ENCODE data around the gene RASA3. TPM values are rescaled to one million over a fixed set of nuclear protein-coding genes. Genes with fewer than 3 reads are reported as not detected.
A peak's percentile ranks its signal among the peaks of the same experiment; 100 is the strongest.

Gene RASA3
- total RNA-seq, 1 experiment from 2014 or later = 9.1 TPM

DNA sequence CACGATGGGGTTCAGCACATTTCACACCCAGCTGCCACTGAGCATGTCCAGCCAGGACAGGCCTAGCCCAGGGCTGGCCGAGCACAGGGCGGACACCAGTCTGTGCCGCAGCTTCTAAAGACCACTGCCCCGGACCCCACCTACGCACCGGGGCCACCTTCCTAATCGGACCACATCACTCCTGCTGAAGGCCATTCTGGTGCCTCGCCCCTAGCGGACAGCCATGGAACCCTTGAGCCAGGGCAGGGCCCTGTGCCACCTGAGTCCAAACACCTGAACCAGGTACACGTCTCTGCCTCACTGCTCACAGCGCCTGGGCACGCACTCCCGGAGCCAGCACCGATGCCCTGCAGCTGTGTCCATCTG, 150.1 kb downstream of the RASA3 start:
- CTCF ChIA-PET = interaction anchor here (1.2 to 2.2 kb wide), 2 partner anchors 13 to 205 kb away, joined by 3 to 6 read pairs; no protein-coding TSS in a partner anchor
- TF ChIP-seq, protein P1, sequence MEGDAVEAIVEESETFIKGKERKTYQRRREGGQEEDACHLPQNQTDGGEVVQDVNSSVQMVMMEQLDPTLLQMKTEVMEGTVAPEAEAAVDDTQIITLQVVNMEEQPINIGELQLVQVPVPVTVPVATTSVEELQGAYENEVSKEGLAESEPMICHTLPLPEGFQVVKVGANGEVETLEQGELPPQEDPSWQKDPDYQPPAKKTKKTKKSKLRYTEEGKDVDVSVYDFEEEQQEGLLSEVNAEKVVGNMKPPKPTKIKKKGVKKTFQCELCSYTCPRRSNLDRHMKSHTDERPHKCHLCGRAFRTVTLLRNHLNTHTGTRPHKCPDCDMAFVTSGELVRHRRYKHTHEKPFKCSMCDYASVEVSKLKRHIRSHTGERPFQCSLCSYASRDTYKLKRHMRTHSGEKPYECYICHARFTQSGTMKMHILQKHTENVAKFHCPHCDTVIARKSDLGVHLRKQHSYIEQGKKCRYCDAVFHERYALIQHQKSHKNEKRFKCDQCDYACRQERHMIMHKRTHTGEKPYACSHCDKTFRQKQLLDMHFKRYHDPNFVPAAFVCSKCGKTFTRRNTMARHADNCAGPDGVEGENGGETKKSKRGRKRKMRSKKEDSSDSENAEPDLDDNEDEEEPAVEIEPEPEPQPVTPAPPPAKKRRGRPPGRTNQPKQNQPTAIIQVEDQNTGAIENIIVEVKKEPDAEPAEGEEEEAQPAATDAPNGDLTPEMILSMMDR (IDR thresholded peaks at IDR 0.05; ENCODE audit: unreplicated experiment) = no peak
- intact Hi-C loops (cut with micrococcal nuclease) = no loop called here
- no peak for DNase-seq (ENCODE audit: unreplicated experiment)
- Mint-ChIP-seq H3K36me3 (ENCODE audit: insufficient read depth, unreplicated experiment) (peaks cover 8% of the 10 kb centered on the region), H3K4me1 (ENCODE audit: insufficient read depth, unreplicated experiment) (peaks cover 23% of the 10 kb centered on the region), H3K4me3 (ENCODE audit: unreplicated experiment) (no peak overlapping the region), H3K27me3 (ENCODE audit: insufficient read depth, unreplicated experiment) (no peaks in the 10 kb centered on the region), H3K9me3 (ENCODE audit: unreplicated experiment) (no peaks in the 10 kb centered on the region), H3K27ac (ENCODE audit: low read depth, unreplicated experiment) (no peak overlapping the region)
- BruUV-seq (replicated peaks) = no TSS peak
- POLR2A ChIA-PET = interaction anchor here (0.7 to 2.5 kb wide), 7 partner anchors 11 to 295 kb away, joined by 3 to 33 read pairs (median 8); partner anchors contain the start of gene CDC16

DNA sequence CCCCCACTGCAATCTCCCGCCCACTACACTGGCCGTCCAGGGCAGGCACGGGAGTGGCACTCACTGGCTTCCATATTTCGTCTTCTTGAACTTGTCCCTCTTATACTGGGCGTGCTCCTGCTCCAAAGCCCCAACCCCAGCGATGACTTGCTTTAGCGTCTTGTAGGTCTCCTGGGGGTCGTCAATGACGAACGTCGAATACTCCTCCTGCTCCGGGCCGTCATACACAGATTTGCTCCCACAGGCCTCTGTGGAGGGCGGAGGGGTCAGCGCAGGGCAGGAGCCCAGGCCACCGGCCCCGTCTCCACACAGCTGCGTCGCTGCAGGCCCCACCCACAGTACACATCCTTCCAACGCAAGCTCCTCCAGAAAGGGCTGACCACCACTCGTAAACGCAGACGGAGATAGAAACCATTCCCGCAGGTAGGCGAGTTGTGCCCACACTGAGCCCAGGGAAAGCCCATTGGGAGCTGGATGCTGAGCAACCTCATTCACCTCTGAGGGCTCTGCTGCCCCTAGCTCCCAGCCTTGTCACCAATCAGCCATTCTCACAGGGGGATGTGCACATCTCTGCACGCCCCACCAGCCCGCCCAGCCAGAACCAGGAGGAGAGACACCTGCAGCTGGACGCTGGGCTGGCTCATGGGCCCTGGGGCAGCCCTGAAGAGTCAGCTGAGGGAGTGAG, 150.7 kb downstream of the RASA3 start:
- Mint-ChIP-seq H3K27me3 (ENCODE audit: insufficient read depth, unreplicated experiment) (no peaks in the 10 kb centered on the region), H3K27ac (ENCODE audit: low read depth, unreplicated experiment) (no peak overlapping the region), H3K4me1 (ENCODE audit: insufficient read depth, unreplicated experiment) (peaks cover 28% of the 10 kb centered on the region), H3K36me3 (ENCODE audit: insufficient read depth, unreplicated experiment) (peaks cover 13% of the 10 kb centered on the region), H3K4me3 (ENCODE audit: unreplicated experiment) (no peak overlapping the region), H3K9me3 (ENCODE audit: unreplicated experiment) (no peaks in the 10 kb centered on the region)
- intact Hi-C loops (cut with micrococcal nuclease) = no loop called here
- TF ChIP-seq, protein P1 (IDR thresholded peaks at IDR 0.05; ENCODE audit: unreplicated experiment) = no peak
- no peak for DNase-seq (ENCODE audit: unreplicated experiment)
- no TSS peak for BruUV-seq (replicated peaks)
- POLR2A ChIA-PET = interaction anchor here (0.6 to 2.5 kb wide), 11 partner anchors 8 to 295 kb away, joined by 3 to 33 read pairs (median 6); partner anchors contain the start of gene CDC16
- CTCF ChIA-PET = interaction anchor here (0.8 to 2.2 kb wide), 4 partner anchors 13 to 205 kb away, joined by 3 to 6 read pairs (median 4); no protein-coding TSS in a partner anchor

DNA sequence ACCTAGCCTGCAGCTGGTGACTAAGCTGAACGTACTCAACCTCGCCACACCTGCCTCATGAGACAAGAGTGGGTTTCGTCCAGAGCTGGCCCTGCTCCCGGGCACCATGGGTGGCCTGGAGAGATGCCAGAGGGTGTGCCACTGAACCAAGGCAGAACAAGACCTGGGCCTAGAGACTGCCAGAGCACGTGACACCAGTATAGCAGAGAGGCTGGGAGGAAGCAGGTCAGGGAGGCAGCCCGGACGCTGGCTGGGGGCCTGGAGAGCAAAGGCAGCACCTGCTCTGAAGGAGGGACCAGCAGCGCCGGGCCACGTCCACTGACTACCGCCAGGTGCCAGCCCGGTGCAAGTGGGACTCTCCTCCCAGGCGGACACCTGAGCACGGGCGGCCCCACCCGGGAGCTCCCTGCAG, 151.2 kb downstream of the RASA3 start:
- peaks cover 33% of the 10 kb centered on the region for H3K4me1 Mint-ChIP-seq (ENCODE audit: insufficient read depth, unreplicated experiment)
- TF ChIP-seq, protein P1 (IDR thresholded peaks at IDR 0.05; ENCODE audit: unreplicated experiment) = no peak
- H3K27ac Mint-ChIP-seq (ENCODE audit: low read depth, unreplicated experiment) = no peak overlapping the region
- POLR2A ChIA-PET = interaction anchor here (0.5 to 2.5 kb wide), 11 partner anchors 9 to 254 kb away, joined by 3 to 33 read pairs (median 6); partner anchors contain the start of gene CDC16
- peak; percentile 99 for DNase-seq (ENCODE audit: unreplicated experiment)
- BruUV-seq (replicated peaks) = no TSS peak
- H3K9me3 Mint-ChIP-seq (ENCODE audit: unreplicated experiment) = no peaks in the 10 kb centered on the region
- intact Hi-C loops (cut with micrococcal nuclease) = no loop called here
- no peaks in the 10 kb centered on the region for H3K27me3 Mint-ChIP-seq (ENCODE audit: insufficient read depth, unreplicated experiment)
- H3K36me3 Mint-ChIP-seq (ENCODE audit: insufficient read depth, unreplicated experiment) = peaks cover 15% of the 10 kb centered on the region
- peak overlapping the region; percentile 55 for H3K4me3 Mint-ChIP-seq (ENCODE audit: unreplicated experiment)
- CTCF ChIA-PET = interaction anchor here (0.8 to 2.2 kb wide), 5 partner anchors 13 to 247 kb away, joined by 3 to 6 read pairs (median 4); no protein-coding TSS in a partner anchor

DNA sequence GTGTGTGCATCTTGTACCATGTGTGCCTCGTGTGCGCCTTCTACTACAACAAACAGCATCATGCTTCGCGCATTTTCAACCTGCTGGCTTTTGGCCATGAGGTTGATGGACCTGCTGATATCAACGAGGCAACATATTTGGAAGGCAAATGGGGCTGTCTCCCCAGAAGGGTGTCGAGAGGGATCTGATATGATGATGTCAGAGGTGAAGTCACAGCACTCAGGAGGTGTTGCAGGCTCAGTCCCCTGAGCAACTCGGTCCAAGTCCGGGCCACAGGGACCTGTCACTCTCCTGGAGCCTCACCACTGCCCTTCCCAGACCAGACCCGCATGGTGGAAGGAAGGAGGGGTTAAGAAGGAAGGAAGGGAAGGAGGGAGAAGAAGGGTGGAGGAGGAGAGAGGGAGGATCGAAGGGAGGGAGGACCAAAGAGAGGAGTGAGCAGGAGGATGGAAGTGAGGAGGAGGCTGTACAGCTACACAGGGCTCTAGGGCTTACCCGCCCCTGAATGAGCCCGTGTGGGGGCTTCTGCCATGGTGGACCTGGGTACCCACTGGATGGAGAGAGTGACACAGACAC, 151.8 kb downstream of the RASA3 start:
- Mint-ChIP-seq H3K4me1 (ENCODE audit: insufficient read depth, unreplicated experiment) (peaks cover 33% of the 10 kb centered on the region), H3K27ac (ENCODE audit: low read depth, unreplicated experiment) (no peak overlapping the region), H3K4me3 (ENCODE audit: unreplicated experiment) (no peak overlapping the region), H3K36me3 (ENCODE audit: insufficient read depth, unreplicated experiment) (peaks cover 18% of the 10 kb centered on the region), H3K27me3 (ENCODE audit: insufficient read depth, unreplicated experiment) (no peaks in the 10 kb centered on the region), H3K9me3 (ENCODE audit: unreplicated experiment) (no peaks in the 10 kb centered on the region)
- no peak for DNase-seq (ENCODE audit: unreplicated experiment)
- ChIA-PET POLR2A (interaction anchor here (0.5 to 2.5 kb wide), 10 partner anchors 9 to 255 kb away, joined by 3 to 33 read pairs (median 7); partner anchors contain the start of gene CDC16), CTCF (interaction anchor here (0.5 to 2.2 kb wide), 4 partner anchors 15 to 365 kb away, joined by 3 to 6 read pairs (median 4); no protein-coding TSS in a partner anchor)
- TF ChIP-seq, protein P1 (IDR thresholded peaks at IDR 0.05; ENCODE audit: unreplicated experiment) = no peak
- intact Hi-C loops (cut with micrococcal nuclease) = no loop called here
- no TSS peak for BruUV-seq (replicated peaks)

Data from MCF 10A (cell line).